GM12878 (cell line): ENCODE results near the gene ATRN. TPM values are rescaled to one million over a fixed set of nuclear protein-coding genes. Genes with fewer than 3 reads are reported as not detected.

Experiments used
- CEBPB ChIP-seq, 2 experiments: fragments of 150-350 bp in 1 of 2; IDR thresholded peaks; 2 replicates each; pipeline ENCODE4 v1.6.1; 2012 to 2014; ENCODE audit warnings: low read depth in 2 of 2, low read length in 2 of 2, borderline replicate concordance in 1 of 2, inconsistent platforms in 1 of 2
- CHD1 ChIP-seq: IDR thresholded peaks from 2 replicates; pipeline ENCODE4 v1.6.1; 2012; ENCODE audit warnings: low read depth, low read length, improper control_type of control experiment
- CREM ChIP-seq: IDR thresholded peaks from 2 replicates; pipeline ENCODE4 v1.6.1; 2014; ENCODE audit warnings: antibody characterized with exemption, low read depth
- ELK1 ChIP-seq: IDR thresholded peaks from 2 replicates; pipeline ENCODE4 v1.6.1; 2012; ENCODE audit warnings: low read depth, low read length, improper control_type of control experiment
- GATAD2B ChIP-seq: fragments of 450-650 bp; conservative IDR thresholded peaks from 2 replicates; pipeline ENCODE4 v1.6.1; 2017; ENCODE audit warnings: low read depth, mild to moderate bottlenecking, moderate library complexity
- KDM1A ChIP-seq: fragments of 200-600 bp; sonication (generic); IDR thresholded peaks from 2 replicates; pipeline ENCODE4 v1.6.1; 2016; ENCODE audit warnings: borderline replicate concordance
- MTA2 ChIP-seq: fragments of 450-650 bp; IDR thresholded peaks from 2 replicates; pipeline ENCODE4 v1.6.1; 2016; ENCODE audit warnings: low read depth, mild to moderate bottlenecking, moderate library complexity
- MTA3 ChIP-seq: IDR thresholded peaks from 2 replicates; pipeline ENCODE4 v1.6.1; 2012; ENCODE audit warnings: low read length, inconsistent platforms, borderline replicate concordance
- NFYA ChIP-seq: IDR thresholded peaks from 2 replicates; pipeline ENCODE4 v1.6.1; 2011; ENCODE audit warnings: low read depth, mild to moderate bottlenecking, low read length, improper control_type of control experiment, borderline replicate concordance
- NR2C1 ChIP-seq: fragments of 450-650 bp; IDR thresholded peaks from 2 replicates; pipeline ENCODE4 v1.6.1; 2017; ENCODE audit warnings: antibody characterized with exemption, mild to moderate bottlenecking, moderate library complexity
- NR2F1 ChIP-seq: fragments of 450-650 bp; conservative IDR thresholded peaks from 2 replicates; pipeline ENCODE4 v1.6.1; 2017; ENCODE audit warnings: mild to moderate bottlenecking
- PBX3 ChIP-seq: IDR thresholded peaks from 2 replicates; pipeline ENCODE4 v1.6.1; 2011; ENCODE audit warnings: mild to moderate bottlenecking, low read depth, low read length, moderate library complexity; ENCODE audit not compliant: insufficient replicate concordance
- PML ChIP-seq: IDR thresholded peaks from 2 replicates; pipeline ENCODE4 v1.6.1; 2012; ENCODE audit warnings: low read length, inconsistent platforms
- RELA ChIP-seq: fragments of 450-650 bp; IDR thresholded peaks from 2 replicates; pipeline ENCODE4 v1.8.0; 2014; ENCODE audit warnings: borderline replicate concordance; ENCODE audit not compliant: partially characterized antibody
- RFX5 ChIP-seq: IDR thresholded peaks from 2 replicates; pipeline ENCODE4 v1.6.1; 2011; ENCODE audit warnings: low read depth, low read length, improper control_type of control experiment
- polyA plus RNA-seq, 11 experiments: library from polyadenylated mRNA; depleted of rRNA in 4 of 11; unstranded in 6 of 11; stranded (reverse) in 5 of 11; fragments of >200 nt; fragmentation: Nextera tagmentation in 4 of 11; fragmentation: Illumina TruSeq in 1 of 11; extraction: Ambion mirVana in 4 of 11; extraction: Trizol in 1 of 11; gene quantifications; 1 replicate in 1 of 11; 2 replicates in 10 of 11; pipeline versions ENCODE4 v1.2.1 to v1.2.3, GENCODE V29; 2011 to 2016; ENCODE audit warnings: inconsistent platforms in 2 of 11, missing spikeins in 2 of 11, low read depth in 1 of 11
- total RNA-seq, 4 experiments: library from RNA; depleted of rRNA in 3 of 4; stranded (reverse); fragments of >200 nt in 3 of 4; fragmentation: Illumina TruSeq in 1 of 4; extraction: Trizol in 1 of 4; gene quantifications; 2 replicates each; pipeline versions ENCODE4 v1.2.1 to v1.2.3, GENCODE V29; 2013 to 2021

The ATRN gene
- total and polyA plus RNA-seq, 10 of the 15 experiments (the other 5 are each of a cell fraction or from before 2014, with no cell fraction given): 0.71 to 11.6 (median 6.9) TPM

- no peak for TF ChIP-seq ELK1
- peak; percentile 99 for TF ChIP-seq NR2F1
- TF ChIP-seq KDM1A: no peak
- TF ChIP-seq NFYA: no peak
- no peak for TF ChIP-seq CEBPB (IDR thresholded peaks at IDR 0.05; ENCODE audit: borderline replicate concordance in 1 of 2, low read depth in 2 of 2, low read length in 2 of 2)
- peak; percentile 66 for TF ChIP-seq GATAD2B
- peak; percentile 95 for TF ChIP-seq CREM
- TF ChIP-seq RELA: no peak
- no peak for TF ChIP-seq CHD1
- peak; percentile 37 for TF ChIP-seq PBX3
- peak; percentile 68 for TF ChIP-seq MTA2
- TF ChIP-seq RFX5: no peak
- TF ChIP-seq NR2C1: no peak
- TF ChIP-seq MTA3: no peak; the same call in 1 of the 2 replicates
- no peak for TF ChIP-seq PML
Observed at GRCh38 chr20:3658716-3659491, 188.1 kb downstream of the ATRN start (continued).
